HG02943 (cell line): Measurements from ENCODE around the gene SEM1.
"Not testable (repeated sequence)": the region's sequence is repeated elsewhere in the genome, so short reads cannot be mapped to it uniquely, and the experiment has no call there.

Source experiments
- ATAC-seq: cut with Tn5 transposase; IDR thresholded peaks from one replicate; pipeline ENCODE4 v1.9.1; 2021; ENCODE audit warnings: mild to moderate bottlenecking, low read depth, moderate library complexity; ENCODE audit not compliant: unreplicated experiment

The SEM1 gene

GRCh38 chr7:96707901-96708774, 1.5 kb downstream of the SEM1 start:
- ATAC-seq, result no peak

GRCh38 chr7:96701258-96701657, 8.4 kb downstream of the SEM1 start:
- no peak for ATAC-seq

GRCh38 chr7:96700516-96700915, 9.1 kb downstream of the SEM1 start:
- ATAC-seq, result no peak

- no peak for ATAC-seq
Observed at GRCh38 chr7:96699219-96699871, 10.3 kb downstream of the SEM1 start.

- ATAC-seq, result not testable (repeated sequence)
Observed at GRCh38 chr7:96698449-96698848, 11.2 kb downstream of the SEM1 start.

- ATAC-seq, result no peak
Observed at GRCh38 chr7:96697822-96698221, 11.8 kb downstream of the SEM1 start.

DNA sequence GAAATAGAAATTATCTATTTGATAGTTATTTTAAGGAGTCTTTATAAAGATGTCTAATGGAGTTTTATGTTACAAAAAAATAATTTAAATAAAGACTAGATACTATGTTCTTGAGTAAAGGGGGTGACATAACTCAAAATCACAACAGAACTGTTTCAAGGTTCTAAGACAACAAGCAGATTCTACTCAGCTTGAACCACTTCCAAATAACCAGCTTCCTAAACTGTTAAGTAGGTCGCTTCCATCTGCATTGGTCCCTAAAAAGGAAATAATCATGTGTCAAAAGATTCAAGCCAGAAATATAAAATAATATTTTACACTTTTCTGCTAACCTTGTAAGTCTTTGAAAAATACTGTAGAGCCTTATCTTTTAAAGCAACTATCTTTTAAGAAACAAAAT, 14.1 kb downstream of the SEM1 start:
- ATAC-seq, result no peak

- ATAC-seq, result no peak
Observed at GRCh38 chr7:96694082-96694481, 15.6 kb downstream of the SEM1 start.

DNA sequence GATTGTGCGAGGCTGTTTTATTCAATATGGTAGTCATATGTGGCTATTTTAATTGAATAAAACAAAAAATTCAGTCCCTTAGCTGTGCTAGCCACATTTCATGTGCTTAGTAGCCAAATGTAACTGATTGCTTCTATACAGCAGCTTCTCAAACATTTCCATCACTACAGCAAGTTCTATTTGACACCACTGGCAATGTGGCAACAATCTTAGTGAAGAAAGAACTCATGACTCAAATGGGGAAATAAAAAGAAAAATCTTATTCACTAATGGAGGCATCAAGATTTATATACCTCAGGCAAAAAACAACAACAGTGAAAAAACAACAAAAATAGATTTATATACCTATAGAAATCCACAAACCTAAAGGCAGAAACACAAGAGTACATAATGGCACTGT, 17.9 kb downstream of the SEM1 start:
- no peak for ATAC-seq

GRCh38 chr7:96689414-96689813, 20.2 kb downstream of the SEM1 start:
- ATAC-seq, result no peak

DNA sequence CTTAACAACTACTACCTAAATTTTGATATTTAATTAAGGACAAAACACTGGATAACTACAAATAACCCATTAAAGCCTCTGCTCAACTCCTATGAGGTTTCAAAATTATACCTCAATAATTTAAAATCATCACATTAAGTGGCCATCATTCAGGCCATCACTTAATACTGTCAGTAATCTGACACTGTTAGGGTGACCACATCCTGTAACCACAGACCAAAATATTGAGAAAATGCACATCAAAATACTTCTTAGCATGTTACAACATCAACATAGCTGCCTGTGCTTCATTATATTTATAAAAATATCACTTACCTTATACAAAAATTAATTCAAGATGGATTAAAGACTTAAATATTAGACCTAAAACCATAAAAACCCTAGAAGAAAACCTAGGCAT, 23.3 kb downstream of the SEM1 start:
- ATAC-seq, result no peak

DNA sequence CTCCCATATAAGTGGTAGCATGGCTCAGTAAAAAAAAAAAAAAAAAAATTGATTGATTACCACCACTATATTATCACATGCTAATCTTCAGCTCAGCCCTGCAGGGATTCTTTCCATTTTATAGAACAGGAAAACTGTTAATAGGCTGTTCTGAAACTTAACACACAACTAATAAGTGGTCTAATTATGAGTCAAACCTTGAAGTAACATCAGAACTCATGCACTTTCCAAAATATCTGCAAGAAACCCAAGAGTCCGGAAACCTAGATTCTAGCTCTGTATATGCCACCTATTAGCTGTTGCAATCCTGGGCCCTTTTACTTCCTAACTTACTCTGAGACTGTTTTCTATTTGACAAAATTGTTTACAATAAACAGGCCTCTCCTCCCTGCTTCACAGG, 23.9 kb downstream of the SEM1 start:
- ATAC-seq, result peak; percentile 62

- ATAC-seq, result peak; percentile 85
Observed at GRCh38 chr7:96685353-96685752, 24.3 kb downstream of the SEM1 start.

GRCh38 chr7:96679886-96680285, 29.8 kb downstream of the SEM1 start:
- ATAC-seq, result no peak

- ATAC-seq, result no peak
Observed at GRCh38 chr7:96676919-96677318, 32.7 kb downstream of the SEM1 start.

DNA sequence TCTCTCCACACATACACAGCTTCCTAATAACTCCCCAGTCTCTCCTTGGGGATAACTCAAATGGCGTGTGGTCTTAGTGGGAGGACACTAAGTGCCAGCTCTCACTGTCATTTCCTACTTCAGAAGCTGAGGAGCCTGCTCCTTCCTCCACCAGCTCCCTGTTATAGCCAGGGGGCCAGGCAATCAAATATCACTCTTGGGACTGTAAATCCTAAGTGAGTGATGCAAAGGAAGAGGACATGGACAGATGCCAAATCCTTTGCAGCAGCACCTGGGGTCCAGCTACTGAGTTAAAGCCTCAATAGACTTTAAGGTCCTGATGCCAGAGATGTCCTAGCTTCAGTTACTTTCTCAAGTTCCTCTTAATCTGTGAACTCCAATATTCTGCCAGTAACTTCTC, 34.1 kb downstream of the SEM1 start:
- ATAC-seq, result no peak

- ATAC-seq, result no peak
Observed at GRCh38 chr7:96674565-96674964, 35.1 kb downstream of the SEM1 start.

DNA sequence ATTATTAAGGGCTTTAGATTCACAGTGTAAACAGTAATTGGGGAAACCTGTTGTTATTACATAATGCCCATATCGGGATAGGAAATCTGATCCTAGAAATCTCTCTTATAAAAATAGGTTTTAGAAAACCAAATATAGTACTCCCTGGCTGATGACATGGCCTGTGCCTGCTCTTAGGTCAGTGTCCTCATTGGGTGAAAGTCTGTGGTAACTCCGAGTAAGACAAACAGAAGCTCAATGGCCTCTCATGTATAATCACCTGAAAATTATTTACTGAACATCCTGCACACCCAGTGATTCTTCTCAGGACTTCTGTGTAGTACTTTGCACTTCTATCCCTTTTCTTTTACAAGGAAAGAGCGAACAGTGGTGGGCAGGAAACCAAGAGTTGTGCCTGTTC, 37.8 kb downstream of the SEM1 start:
- no peak for ATAC-seq

GRCh38 chr7:96670338-96671289, 39.0 kb downstream of the SEM1 start:
- ATAC-seq, result no peak

DNA sequence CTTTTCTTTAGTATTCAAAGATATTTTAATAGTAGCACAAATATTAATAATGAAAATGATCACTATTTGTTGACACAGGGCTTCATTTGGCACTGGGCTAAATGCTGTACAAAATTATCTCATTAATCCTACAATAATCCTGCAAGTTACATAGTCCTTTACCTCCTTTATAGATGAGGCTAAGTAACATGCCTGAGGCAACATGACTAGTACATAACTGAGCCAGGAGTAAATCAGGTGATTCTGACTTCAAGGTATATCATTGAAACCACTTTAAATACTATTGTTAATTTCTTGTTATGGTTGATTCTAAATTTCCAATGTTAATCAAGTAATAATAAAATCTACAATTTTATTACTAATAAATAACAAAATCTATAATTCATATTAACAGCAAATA, 39.8 kb downstream of the SEM1 start:
- ATAC-seq, result no peak

DNA sequence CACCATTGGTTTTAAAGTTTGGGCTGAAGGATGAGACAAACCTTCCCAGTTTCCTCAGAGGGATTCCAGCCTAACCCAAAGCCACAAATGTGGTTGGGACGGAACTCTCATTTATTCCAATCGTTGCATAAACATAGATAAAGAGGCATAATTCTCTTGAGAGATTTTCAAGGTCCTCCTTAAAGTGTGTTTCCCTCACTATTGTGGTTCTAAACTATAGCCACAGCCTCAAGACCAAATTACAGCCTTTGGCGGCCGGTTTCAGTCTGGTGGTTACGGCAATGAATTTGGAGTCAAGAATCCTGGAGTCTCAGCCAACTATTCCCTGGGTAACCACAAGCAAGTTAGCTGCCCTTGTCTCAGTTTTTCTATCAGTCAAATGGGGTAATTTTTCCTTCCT, 42.6 kb downstream of the SEM1 start:
- no peak for ATAC-seq
